GM12891 (cell line): ENCODE data around the gene VRK3.
"Not testable (repeated sequence)": the region's sequence is repeated elsewhere in the genome, so short reads cannot be mapped to it uniquely, and the experiment has no call there.

Experiments
- PAX5 ChIP-seq: IDR thresholded peaks from 2 replicates; pipeline ENCODE4 v1.6.1; 2011; ENCODE audit warnings: low read length, moderate library complexity, mild to moderate bottlenecking; ENCODE audit not compliant: insufficient read depth, severe bottlenecking
- POLR2A ChIP-seq: IDR thresholded peaks from 2 replicates; pipeline ENCODE4 v1.6.1; 2011; ENCODE audit warnings: low read depth, low read length, control low read depth
- POLR2AphosphoS5 ChIP-seq: IDR thresholded peaks from 2 replicates; pipeline ENCODE4 v1.6.1; 2011; ENCODE audit warnings: low read depth, low read length, control low read depth
- POU2F2 ChIP-seq: IDR thresholded peaks from 2 replicates; pipeline ENCODE4 v1.6.1; 2011; ENCODE audit warnings: low read depth, mild to moderate bottlenecking, control low read depth, low read length, moderate library complexity
- SPI1 ChIP-seq: IDR thresholded peaks from 2 replicates; pipeline ENCODE4 v1.6.1; 2011; ENCODE audit warnings: low read depth, low read length, control low read depth
- TAF1 ChIP-seq: IDR thresholded peaks from 2 replicates; pipeline ENCODE4 v1.6.1; 2011; ENCODE audit warnings: low read depth, low read length, control low read depth

- not testable (repeated sequence) for TF ChIP-seq POLR2A, TAF1, POLR2AphosphoS5, PAX5, SPI1, POU2F2
Observed at GRCh38 chr19:49958144-49958543, 67.0 kb downstream of the VRK3 start.
